NCI-H1694 treated with DMSO at 0.1 percent for 48 hours (cell line): ENCODE measurements around the gene ATP2A2.
"Not testable (repeated sequence)": the region's sequence is repeated elsewhere in the genome, so short reads cannot be mapped to it uniquely, and the experiment has no call there.

Source experiments
- DNase-seq: peaks from one replicate; lab custom pipeline; 2025; lab: John Stamatoyannopoulos, UW

The ATP2A2 gene

DNA sequence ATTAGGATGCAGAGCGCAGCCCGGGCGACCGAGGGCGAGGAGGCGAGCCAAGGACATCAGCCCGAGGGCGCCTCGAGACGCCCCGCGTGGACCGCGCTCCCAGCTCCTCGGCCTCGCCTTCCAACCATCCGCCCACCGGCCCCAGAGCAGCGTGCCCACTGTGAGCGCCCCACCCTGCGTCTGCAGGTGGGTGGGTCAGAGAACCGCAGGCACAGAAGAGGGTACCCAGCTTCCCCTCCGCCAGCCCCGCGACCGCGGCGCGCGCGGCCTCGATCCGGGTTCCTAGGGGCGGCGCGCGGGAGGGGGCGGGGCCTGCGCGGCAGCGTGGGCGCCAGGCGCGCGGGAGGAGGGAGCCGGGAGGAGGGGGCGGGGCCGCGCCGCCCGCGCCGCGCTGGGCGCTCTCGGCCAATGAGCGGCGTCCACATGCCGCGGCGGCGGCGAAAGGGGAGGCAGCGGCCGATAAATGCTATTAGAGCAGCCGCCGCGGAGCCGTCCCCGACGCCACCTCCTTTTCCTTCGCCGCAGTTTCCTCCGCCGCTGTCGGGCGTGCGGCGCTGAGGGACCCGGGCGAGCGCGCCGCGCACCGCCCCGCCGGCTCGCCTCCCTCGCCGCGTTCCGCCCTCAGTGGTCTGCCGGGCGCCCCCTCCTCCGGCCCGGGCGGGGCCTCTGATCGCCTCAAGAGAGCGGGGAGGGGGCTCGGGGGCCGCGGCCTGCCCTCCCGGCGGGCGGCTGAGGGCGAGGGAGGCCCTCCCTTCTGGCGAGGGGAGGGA, at the start of gene ATP2A2:
Gene ATP2A2, plus strand, starts transcription at position 469 of the 770 bp plus-strand sequence. CDS start 543 bp downstream, outside the sequence.
- DNase-seq = peak; percentile 80

DNA sequence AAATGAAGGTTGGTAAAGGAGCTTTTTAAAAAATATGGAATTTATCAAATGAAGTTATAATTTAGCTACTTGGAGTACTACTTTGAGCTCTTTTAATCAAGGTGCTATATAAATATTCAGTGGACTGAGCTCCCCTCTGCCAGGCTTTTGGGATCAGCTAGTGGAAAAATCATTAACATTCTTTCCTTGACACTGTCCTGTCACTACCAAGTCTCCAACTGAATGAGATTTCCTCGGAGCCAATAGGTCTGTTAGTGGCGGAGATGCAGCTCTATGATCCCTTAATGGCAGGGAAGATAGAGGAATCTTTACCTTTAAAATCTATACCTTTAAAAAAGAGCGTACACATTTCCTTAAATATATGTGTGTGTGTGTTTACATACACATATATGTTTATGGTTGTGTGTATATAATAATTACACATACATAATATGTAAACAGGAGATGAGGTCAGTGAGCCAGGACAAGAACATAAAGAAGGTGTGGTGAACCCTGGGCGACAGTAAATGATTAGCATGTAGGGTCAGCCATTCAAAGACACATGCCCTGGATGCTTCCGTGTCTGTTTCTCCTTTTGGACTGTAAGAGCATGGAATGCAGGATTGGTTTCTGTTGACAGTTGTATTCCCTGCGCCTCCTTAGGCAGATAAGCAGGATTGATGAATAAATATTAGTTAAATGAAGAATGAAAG, 47.7 kb upstream of the ATP2A2 start:
- DNase-seq = no peak

DNA sequence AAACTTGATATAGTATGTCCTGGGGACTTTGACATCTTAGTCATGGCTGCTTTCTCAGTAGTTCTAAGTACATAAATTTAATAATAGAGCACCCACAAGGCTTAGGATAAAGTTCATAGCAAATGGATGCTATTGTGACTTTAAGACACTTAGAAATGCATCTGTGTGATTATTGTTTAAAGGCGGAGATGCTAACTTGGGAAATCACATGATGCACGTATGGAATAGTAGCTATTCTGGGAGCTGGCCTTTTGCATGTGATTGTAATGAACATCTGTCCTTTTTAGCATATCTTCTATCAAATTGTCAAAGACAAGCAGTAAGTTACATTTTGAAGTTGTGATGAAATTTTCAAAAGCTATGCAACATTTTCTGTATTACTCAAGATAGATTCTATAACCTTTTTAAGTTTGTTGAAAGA, 46.7 kb upstream of the ATP2A2 start:
- DNase-seq = no peak

DNA sequence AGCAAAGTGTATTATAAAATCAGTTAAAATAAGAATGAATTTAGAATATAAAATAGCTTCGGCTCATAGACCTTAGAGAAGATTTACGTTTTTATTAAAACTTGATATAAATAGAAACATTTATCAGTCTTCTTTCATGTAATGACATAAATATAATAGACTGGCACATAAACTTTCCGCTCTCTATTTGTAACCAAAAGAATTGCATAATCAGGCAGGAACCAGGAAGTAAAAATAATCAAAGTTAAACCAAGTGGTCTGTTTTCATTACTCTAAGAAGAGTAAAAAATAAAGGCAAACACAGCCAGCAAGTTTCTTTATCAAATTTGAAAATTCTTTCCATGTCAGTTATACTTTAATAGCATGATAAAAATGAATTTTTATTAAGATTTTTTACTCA, 46.3 kb upstream of the ATP2A2 start:
- no peak for DNase-seq

DNA sequence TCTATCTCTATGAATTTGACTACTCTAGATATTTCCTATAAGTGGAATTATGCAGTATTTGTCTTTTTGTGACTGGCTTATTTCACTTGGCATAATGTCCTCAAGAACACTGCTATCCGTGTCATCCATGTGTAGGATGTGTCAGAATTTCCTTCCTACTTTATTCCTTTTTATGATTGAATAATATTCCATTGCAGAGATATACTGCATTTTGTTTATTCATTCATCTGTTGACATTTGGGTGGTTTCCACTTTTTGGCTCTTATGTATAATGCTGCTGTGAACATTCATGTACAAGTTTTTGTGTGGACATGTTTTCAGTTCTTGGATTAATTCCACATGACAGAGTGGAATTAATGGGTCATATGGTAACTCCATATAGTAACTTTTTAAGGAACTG, 45.7 kb upstream of the ATP2A2 start:
- no peak for DNase-seq

DNA sequence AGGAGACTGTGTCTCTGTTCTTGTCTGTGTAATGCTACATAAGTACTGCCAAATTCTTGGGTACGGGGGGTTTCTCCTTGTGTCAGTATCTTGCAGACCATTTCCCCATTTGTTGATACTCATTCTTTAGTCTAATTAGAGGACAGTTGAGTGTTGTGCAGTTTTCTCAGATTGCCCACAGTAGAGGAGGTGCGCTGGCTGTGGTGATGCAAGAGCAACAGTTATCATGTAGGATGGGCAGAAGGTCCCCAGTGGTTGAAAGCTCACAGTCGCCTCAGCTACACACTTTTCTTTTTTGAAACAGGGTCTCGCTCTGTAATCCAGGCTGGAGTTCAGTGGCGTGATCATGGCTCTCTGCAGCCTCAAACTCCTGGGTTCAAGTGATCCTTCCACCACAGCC, 37.8 kb upstream of the ATP2A2 start:
- DNase-seq = no peak

DNA sequence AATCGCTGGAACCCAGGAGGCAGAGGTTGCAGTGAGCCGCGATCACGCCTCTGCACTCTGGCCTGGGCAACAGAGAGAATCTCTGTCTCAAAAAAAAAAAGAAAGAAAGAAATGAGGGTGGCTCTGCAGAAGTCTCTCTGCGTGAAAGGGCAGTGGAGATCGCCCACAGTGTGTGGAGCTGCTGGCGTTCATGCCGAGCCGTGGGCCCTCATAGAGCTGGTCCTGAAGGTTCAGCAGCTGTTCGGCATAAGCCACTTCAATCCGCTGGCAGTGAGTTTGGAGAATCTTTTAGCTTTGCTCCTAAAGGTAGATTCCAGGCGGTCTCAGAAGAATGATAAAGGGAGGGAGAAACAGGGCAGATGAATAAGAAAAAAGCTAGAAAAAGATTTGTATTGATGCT, 36.7 kb upstream of the ATP2A2 start:
- DNase-seq = no peak

DNA sequence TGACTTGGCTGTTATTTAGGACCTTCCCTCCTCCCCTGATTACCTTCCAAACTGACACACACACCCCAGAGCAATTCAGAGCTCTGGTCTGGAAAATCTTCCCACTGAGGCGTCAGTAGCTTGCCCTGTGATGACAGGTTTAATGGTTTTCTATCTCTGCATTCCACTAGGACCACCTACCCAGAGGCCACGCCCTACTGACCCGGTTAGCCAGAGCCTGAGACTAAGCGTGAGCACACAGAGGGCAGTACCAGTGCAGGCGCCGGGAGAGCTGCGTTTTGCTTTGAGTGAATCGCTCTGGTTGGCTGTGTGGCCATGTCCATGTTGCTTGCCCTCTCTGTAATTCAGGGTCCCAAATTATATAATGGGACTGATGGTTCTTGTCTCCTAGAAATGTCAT, 36.2 kb upstream of the ATP2A2 start:
- DNase-seq = no peak

DNA sequence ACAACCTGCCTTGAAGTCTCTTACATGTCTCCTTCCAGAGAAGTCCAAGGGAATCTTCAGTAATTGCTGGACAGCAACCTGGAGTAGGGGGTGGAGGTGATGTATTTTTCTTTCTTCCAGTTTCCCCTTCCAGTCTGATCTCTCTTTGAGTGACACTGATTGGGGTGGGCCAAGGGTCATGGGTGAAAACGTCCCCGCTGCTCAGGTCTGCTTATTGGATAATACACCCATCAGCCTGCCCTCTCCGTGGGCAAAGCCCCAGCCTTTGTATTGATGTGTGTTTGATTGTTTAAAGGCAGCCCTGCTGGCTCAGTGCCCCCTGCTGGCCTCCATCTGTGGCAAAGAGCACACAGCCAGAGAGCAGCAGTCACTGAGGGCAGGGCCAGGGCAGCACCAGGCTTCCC, 35.7 kb upstream of the ATP2A2 start:
- peak; percentile 15 for DNase-seq

DNA sequence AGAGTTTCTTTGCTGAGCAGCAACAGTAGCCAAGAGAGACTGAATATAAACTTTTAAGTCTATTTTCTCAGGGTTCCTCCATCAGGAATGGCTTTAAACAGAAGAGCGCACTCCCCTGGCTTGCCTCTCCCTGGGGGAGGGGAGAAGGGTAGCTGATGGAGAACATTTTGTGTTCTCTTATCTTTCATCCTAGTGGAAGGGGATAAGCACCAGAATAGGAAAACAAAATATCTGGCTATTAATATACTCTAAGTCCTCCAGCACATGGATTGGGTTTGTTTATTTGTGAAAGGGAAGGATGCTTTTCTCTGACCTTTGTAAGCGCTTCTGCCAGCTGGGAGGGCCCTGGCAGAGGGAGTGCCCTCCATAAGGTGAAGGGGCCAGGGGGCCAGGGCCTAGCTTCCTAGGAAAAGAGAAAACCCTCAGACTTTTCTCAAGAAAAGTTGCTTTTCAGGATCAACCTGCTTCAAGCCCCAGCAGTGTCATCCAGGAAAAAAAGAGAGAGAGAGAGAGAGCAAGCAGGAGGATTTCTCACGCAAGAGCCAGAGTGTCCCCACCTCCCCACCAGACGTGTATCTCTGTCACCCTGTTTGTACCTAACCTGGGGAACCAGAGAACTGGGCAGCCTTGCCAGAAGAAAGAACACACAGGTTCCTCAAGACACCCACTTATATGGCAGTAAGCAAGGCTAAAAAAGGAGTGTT, 34.3 kb upstream of the ATP2A2 start:
- DNase-seq = no peak

DNA sequence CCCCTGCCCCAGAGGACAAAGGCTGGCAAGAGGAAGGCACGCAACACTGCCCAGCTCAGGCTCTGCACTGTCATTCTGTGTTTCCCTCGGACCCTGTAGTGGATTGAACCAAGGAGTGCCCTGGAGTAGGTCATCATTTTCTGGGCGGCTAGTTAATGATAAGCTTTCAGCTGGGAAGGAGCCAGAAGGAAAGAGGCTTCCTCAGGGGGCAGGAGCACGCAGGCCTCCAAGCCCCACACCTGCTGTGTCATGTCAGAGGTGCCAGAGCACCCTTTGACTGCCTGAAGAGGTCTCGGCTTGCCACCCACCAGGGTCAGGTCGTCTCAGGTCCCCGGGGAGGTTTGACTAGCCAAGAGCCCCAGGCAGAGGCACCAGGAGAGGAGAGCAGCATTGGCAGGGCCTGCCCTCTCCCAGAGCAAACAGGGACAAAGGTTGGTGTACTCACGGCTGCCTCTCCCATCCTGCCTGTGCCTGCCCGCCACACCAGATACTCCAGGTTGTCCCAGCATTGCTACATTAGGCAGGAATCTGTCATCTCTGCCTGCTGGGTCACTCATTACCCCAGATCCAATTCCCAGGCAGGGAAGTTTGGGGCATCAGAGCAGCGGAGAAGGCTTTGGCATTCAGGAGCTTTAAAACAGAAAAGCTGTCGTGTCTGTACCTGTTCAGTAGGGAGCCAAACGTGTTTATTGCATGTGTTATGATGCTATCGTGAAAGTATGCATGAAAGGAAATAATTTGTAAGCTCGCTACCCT, 33.5 kb upstream of the ATP2A2 start:
- no peak for DNase-seq

DNA sequence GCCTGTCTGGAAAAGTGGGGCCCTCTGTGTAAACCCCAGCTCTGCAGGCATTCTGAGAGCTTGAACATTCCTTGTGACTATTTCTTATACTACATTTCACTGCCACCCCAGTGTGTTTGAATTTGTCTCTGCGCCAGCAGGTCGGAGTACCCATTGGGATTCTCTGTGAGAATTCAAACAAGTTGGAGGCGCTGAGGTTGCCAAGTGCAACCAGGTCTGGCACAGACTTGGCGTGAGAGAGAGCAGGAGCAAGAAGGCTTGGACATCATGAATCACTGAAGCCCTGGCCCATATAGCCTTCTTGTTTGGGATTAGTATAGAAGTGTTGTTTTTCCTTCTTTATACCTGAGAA, 33.0 kb upstream of the ATP2A2 start:
- no peak for DNase-seq

DNA sequence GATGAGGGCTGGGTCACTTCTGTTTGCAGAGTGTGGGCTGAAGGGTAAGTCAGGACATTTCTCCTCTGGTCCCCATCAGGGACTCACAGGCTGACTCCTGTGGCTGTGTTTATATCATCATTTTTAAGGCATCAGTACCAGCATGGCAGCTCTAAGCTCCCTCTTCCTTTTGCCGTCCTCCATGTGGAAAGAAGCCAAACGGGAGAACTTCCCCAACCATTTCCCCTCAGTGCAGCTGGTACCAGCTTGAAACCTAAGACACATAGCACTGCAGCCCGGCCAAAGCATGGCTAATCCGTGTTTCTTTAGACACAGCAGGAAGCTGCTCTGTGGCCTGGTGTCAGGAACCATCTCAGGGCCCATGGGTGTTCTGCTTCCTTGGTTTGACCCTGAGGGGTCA, 31.9 kb upstream of the ATP2A2 start:
- DNase-seq = no peak

DNA sequence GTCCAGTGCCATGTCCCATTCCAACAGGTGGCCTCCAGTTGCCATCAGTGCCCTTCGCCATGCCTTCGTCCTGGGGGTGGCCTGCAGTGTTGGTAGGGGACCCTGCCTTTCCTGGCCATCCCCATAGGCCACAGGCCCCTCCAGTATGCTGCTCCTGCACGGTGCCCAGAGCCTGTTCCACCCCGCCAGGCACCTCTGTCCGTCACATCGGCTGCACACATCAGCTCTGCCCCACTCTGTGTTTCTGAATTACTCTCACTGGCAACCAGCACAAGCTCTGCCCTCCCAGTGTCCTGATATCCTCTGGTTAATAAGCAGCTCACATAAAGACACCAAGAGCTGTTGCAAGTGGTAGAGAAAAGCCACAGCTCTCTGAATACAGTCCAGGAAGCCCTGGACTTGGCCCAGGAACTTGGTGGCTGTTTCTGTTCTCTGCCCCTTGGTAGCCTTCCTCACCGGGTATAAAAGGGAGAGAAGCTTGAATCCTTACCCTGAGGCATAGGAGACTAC, 31.3 kb upstream of the ATP2A2 start:
- no peak for DNase-seq

DNA sequence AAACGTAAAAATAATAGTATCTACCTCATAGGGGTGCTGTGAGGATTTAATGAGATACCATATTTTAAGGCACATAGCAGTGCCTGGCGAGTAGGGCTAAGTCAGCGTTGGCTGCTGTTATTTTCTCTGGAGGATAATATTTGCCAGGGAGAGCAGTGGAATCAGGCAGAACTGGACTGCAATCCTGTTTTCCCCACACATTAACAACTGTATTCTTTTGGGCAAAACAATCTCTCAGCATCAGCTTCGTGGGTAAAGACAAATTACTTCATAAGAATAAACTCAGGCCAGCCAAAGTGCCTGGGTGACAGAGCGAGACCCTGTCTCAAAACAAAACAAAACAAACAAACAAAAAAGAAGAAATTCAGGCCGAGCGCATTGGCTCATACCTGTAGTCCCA, 29.7 kb upstream of the ATP2A2 start:
- no peak for DNase-seq

DNA sequence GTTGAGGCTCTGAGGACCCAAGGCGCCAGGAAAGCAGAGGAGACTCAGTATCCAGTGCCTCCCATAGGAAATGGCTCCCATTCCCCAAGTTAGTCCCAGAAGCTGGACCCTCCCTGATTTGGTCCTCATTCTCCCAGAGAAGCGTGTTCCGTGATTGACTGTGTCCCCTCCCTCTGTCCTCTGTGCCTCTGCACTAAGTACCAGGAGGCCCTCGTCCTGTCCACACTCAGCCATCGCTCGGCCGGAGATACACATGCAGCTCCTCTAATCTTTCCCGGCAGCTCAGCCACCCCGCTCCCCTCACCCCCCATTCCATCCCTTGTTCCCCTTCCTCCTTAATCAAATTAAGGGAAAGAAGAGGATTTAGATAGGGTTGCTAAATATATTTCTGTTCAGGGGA, 28.3 kb upstream of the ATP2A2 start:
- DNase-seq = no peak

DNA sequence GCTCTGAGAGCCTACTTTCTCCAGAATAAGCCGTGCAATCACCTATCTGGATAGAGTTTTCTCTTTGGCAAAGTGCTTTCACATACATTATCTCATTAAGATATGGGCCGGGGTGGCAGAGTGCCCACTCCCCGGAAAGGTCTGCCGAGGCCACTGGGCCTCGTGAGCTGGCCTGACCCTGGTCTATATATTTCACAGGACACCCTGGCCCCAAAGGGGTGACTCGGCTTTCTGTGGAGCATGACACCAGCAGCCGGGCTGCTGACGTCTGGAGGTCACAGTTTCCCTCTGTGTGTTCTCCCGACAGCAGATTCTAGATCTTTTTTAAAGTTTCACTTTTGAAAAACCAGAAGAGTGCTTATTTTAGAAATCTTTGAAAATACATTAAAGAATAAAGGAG, 27.9 kb upstream of the ATP2A2 start:
- no peak for DNase-seq

DNA sequence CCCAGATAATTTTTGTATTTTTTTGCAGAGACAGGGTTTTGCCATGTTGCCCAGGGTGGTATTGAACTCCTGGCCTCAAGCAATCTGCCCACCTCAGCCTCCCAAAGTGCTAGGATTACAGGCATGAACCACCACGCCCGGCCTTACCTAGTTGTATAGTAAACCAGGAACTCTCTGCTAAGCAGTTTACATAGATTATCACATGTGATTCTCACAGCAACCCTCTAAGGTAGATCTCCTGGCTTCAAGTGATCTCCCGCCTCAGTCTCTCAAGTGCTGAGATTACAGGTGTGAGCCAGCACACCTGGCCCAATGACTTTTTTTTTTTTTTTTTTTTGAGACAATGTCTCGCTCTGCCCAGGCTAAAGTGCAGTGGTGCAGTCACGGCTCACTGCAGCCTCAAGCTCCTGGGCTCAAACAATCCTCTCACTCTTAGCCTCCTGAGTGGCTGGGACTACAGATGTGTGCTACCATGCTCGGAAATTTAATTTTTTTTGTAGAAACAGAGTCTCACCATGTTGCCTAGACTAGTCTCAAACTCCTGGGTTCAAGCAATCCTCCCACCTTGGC, 26.0 kb upstream of the ATP2A2 start:
- DNase-seq = no peak

DNA sequence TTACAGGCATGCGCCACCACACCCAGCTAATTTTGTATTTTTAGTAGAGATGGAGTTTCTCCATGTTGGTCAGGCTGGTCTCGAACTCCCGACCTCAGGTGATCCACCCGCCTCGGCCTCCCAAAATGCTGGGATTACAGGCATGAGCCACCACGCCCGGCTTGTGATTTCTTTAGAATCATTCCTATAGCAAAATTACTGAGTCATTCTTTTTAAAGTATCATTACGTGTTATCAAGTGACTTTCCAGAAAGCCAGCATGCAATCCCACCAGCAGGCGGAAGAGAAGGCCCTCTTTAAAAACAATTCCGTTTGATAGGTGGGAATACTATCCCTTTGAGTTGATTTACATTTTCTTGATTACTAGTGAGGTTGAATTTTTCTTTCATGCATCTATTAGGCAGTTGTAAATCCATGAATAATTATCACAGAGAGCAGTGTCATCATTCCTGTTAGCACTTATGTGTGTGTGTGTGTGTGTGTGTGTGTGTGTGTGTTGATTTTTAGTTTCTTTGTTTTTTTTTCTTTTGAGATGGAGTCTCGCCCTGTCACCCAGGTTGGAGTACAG, 25.1 kb upstream of the ATP2A2 start:
- not testable (repeated sequence) for DNase-seq

DNA sequence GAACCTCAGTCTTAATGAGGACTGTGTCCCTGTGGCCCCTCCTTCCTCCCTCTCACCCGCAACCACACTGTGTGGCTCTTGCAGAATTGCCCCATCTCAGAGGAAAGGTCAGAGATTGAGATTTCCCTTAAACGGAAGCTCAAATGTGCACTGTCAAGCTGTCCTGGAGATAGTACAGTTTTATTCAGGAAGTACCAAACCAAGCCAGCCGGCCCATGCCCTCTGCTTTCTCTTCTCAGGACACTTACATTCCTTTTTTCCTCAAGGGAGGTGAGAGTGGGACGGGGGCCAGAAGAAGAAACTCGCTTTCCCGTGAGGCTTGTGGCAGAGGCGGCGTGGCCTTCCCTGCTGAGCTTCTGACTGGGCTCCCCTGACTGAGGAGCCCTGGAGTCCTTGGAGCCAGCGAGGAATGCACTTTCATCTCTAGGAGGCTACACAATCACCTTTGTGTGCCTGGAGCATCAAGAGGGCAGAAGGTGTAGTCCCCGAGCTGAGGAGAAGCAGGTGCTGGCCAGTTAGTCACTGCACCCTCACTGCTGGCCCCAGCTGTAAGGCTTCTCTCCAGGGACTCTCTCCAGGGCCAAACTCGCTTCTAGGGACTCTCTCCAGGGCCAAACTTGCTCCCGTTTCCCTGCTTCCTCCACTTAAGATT, 24.1 kb upstream of the ATP2A2 start:
- no peak for DNase-seq

DNA sequence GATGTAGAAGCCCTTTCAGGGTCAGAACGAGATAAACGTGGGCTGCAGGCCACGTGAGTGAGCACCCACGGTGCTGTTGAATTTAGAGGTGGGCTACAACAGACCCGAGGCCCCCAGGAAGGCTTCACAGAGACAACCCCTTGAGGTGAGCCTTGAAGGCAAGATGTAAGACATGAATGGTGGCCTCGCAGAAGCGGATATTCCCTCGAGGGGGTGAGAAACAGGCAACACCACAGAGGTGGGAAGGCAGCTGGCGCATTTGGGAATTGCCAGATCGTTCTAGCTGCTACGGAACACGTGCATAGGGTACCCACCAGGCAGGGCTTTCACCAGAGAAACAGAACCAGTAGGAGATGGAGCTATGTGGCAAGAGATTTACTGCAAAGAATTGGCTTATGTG, 22.6 kb upstream of the ATP2A2 start:
- DNase-seq = no peak
